ENCODE results near the gene SMIM13.

Gene SMIM13

DNA sequence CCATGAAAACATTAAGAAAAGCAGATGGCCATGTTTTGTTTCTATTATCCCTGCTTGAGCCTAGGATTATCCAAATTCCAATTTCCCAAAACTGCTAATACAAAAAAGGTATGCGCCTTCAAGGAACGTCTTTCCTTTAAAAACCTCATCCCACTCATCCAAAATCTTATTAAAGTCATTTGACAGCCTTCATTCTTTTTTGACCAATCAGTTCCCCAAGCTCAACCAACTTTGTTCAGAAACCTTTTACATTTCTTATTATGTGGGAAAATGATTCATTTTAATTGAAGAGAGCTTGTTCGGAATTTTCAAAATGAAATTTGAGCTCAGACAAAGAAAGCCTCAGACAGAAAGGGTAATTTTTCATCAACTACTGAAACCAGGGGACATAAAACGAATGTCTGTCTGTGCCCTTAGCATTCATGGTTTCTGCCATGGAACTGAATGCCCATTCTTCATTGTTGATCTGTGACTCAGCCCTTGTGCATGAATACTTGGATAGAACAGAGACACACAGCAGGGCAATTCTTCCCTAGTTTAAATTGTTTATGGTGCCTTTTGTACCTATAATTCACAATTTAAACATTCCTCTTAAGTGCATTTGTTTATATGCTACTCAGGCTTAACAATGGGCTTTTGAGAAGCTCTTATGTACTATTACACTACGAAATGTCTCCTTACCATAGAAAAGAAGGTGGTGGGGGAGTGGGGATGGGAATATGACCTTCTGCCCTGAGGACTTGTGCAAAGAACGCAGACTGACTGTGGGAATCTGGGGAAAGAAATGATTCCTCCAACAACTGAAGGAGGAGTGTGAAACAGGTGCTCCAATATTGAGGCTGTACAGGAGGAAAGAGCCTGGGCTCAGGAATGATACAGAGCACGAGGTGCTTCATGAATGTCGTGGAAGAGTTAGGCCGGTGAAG lies 67.7 kb downstream of the SMIM13 start:
- peak; percentile 49 for DNase-seq

DNA sequence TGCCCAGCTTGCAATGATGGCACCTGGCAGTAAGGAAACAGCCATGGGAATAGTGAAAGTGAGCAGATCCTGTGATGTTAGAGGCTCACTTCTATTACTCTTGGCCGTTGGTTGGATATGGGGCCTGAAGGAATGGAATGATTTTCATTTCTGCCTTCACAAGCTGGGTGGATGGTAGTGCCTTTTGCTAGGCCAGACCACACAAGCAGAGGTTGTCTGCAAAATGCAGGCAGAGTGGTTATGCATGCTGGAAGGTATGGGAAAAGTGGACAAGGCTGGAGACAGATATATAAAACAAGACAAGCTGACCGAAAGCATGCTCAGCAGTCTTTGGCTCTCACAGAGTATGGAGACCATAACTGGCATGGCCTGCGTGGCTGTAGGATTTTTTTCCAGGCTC lies 68.6 kb downstream of the SMIM13 start:
- DNase-seq = no peak

DNA sequence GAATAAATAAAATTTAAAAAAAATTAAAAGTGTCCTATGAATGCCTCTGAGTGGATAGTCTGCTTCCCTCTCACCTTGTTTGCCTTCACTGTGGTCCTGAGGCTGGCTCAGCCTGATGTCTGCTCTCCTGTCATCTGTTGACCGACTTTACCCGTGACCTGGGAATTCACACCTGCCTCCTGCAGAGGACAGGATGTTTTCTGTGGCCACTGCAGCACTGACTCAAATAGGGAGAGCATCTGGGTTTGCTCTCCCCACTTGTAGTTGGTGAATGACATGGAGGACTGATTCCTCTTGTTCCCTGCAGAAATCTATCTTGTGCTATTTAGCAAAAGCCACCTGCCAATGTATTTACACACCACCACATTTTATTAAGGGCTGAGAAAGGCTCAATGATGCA lies 70.3 kb downstream of the SMIM13 start:
- no peak for DNase-seq

DNA sequence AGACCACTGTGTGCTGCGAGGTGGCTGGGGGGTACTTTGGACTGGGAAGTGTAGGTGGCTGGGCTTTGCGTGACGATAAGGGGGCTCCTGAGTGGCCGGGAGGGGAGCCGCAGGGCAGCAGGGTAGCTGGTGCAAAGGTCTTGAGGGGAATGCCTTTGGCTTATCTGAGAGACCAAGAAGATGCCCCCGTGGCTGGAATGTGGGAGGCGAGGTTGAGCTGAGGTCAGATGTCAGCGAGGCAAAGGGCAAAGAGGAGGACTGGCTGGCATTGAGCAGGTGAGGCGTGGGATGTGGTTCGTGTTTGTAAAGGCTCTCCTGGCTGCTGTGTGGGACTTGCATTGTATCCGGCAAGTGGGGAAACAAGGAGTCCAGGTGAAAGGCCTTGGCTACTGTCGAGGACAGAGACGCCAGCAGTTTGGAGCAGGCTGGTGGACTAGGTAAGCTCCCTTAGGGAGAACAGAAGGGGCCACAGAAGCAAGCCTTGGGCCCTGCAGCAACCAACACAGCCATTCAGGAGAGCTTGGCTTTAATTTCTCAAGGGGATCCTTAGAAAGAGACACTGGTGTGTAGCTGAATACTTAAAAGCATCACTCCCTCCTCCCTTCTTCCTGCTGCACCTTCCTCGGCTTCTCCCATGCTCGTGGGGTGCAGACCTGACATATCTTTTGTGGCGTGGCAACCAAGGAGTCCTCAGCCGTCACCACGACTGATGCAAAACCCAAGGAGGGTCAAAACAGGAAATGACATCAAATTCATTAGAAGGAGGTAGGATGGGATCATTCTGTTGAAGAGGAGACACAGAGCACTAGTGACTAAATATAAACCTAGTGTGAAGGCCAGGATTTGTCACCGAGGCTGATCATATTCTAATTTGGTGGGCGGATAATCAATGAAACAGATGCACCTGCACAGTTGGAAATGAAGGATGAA lies 71.3 kb downstream of the SMIM13 start:
- DNase-seq = no peak

DNA sequence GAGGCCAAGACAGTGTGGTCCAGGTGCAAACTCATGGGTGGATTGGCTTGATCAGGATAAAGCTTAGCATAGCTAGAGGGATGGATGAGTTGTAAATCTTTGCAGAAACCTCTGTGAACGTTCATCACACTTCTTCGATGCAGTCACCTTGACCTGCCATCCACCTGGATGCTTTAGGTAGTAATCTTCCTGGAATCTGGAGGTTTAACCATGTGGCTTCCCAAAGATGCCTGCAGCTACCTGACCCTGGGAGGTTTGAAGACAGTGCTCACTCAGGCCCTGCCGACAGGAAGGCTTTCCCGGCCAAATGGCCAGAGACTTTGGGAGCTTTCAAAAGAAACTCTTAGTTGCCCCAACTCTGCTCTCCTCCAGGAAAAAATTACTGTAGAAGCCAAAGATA lies 73.3 kb downstream of the SMIM13 start:
- DNase-seq = no peak

DNA sequence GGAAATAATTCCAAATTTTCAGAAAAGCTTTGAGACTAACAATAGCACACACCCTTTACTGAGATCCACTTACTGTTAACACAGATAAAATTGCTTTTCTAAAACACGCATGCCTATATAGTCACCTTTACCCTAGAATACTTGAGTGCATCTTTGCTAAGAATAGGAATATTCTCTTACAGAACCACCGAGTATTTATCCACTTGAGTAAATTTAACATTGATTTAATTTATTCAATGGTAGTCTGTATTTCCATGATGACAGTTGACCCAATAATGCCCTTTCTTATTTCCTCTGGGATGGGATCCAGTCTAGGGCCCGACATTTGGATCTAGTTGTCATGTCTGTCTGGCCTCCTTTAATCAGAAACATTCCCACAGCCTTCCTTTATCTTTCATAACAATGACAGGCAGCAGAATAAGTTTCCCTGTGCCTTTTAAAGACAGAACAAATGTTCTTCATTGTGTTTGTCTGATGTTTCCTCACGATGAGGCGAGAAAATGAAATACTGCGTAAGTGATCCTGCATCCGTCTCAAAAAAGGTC lies 74.5 kb downstream of the SMIM13 start:
- no peak for DNase-seq

DNA sequence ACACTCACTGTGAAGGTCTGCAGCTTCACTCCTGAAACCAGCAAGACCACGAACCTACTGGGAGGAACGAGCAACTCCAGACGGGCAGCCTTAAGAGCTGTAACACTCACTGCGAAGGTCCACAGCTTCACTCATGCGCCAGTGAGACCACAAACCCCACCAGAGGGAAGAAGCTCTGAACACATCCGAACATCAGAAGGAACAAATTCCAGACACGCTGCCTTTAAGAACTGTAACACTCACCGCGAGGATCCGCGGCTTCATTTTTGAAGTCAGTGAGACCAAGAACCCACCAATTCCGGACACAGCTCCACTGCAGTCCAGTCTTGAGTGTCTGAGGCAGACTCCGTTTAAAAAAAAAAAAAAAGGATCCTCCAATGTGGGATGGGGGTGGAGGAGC lies 78.3 kb downstream of the SMIM13 start:
- no peak for DNase-seq

DNA sequence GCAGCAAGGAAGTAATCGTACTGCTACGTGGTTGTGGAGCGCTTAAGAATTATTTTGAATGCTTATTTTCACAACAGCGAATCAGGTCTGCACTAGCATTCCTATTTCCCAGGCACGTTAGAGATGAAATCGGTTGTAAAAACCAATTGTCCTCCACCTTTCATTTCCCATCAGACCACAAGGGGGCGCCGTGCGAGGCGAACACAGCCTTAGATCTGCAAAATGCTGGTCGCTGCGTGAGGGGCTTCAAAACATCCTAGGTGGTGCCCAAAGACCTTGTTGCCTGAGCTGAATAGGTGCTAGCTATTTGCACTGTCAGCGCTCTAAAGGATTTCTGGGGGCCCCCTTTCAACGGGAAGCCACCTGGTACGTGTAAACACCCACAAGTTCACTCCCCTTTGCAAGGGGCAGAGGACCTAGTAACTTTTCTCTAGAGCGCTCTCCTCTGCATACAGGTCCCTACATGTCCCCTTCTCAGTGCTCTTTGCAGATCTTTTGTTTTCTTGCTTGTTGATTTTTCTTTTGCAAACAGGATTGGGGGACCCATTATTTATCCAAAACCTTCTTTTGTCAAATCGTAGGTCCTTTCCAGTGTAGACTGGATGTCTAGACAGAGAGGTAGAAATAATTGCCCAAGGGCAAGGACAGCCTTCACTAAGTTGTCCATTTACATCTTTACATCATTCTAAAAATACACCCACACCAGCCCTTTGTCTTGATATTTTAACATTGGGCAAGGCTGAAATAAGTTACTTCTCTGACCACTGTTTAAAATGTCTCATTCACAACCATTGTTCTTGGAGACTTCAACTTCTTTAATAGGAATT lies 79.1 kb downstream of the SMIM13 start:
- DNase-seq = peak; percentile 55

DNA sequence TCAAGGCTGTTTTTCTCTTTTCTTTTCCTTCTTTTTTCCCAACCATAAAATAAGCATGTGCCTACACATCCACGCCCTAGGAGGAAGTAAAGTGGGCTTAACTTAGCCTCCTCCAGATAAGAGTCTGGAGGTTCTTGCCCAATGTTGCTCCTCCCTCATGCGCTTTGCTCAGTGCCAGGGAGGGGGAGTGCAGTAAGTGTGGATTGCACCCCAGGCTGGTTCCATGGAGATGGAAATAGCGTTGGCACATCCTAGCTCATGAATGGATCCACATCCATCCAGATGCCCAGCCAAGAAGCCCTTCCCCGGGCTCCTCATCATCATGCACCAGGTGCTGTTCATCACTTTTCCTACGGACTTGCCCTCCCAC lies 80.6 kb downstream of the SMIM13 start:
- no peak for DNase-seq

DNA sequence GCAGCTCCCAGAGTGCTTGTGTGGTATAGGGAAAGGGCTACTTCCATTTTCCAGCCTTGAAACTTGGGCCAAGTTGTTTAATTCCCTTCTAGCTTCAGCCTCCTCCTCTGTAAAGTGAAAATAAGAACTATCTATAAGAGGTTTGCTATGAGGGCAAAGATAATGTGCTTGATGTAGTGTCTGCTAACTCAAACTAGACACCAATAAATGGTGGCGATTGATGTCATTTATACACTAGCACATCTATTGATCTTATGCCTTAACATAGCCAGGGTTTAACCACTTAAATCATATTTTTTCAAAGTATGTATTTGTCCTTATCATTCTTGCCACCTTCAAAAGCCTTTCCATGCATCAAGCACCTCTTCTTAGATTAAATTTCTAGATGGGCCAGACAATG lies 83.6 kb downstream of the SMIM13 start:
- DNase-seq = no peak

DNA sequence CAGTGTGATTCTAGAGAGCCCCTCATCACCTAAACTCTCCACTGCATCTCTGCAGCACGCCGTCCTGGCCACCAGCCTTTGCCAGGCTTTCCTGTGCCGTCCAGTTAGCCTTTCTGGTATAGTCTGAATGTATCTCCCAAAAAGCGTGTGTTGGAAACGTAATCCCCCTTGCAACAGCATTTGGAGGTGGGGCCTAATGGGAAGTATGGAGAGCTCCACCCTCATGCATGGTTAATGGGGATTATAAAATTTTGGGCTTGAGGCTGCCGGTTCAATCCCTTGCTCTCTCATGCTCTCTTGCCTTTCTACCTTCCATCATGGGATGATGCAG lies 85.4 kb downstream of the SMIM13 start:
- no peak for DNase-seq

DNA sequence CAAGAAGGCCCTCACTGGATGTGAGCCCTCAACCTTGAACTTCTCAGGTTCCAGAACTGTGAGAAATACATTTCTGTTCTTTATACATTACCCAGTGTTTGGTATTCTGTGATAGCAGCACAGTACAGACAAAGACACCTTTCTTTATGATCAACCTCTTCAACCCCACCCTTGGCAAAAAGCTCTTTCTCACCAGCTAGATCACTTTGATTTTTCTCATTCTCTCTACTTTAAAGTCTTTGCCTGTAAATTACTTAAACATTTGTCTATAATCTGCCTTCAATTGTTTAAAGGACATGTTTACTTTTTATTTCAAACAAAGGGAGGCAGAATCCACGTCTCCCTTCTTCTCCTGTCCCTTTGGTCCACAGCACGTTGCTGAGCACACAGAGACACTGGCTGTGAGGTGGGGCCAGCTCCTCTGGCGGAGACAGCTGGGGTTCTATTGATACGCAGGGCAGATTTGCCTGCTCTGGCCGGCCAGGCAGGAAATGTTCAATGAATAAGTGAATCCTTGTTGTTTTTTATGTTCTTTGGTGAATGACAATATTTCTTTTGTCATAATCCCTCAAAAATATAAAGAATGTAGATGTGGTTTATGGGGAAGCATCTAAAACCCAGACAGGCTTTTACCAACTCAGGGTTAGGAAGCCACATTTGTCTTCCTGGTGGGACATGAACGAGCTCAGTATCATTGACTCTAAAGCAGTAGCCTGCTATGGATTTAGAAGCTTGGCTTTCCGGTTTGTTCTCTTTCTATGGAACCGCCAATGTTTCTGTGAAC lies 86.0 kb downstream of the SMIM13 start:
- DNase-seq = peak; percentile 67

DNA sequence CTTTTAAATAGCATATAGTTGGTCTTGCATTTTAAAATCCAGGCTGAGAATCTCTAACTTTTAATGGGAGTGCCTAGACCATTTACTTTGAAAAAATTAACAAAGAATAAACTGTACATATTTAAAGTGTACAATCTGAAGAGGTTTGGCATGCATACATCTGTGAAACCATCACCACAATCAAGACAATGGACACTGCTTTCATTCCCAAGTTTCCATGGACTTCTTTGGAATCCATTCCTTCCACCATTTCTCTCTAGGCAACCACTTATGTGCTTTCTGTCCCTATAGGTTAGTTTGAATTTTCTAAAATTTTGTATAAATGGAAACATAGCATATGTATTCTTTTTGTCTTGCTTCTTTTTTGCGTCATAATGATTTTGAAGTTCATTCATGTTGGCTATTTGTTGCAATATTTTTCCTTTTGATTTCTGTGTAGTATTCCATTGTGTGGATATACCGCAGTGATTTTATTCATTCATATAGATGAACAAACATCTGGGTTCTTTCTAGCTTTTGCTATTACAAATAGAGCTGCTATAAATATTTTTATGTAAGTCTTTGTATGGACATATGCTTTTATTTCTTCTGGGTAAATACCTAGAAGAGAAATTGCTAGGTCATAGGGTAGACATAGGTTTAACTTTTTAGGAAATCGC lies 88.0 kb downstream of the SMIM13 start:
- no peak for DNase-seq

DNA sequence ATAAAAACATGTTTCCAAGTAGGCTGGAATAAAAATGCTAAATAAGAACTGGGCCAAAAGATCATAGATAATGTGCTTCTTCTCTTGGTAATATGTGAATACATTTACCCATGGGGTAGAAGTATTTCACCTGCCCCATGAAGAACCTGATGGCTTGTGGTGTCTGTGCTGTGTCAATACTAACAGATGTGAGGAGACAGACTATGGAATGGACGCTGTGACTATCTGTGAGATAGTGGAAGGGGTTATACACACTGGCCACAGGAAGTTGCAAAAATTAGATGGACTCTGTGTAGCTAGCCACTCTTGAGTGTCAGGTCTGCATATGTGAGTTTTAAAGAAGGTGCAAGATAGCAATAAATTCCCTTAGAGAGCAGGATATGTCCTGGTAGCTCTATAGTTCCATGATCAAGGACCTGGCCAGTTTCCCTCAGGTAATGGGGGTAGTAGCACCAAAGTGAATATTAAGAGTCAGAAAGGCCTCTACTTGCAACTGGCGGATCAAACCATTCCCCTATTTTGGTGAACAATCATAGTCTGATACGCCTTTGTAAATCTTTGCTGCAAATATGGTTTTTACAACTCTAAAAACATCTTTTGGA lies 90.2 kb downstream of the SMIM13 start:
- no peak for DNase-seq

DNA sequence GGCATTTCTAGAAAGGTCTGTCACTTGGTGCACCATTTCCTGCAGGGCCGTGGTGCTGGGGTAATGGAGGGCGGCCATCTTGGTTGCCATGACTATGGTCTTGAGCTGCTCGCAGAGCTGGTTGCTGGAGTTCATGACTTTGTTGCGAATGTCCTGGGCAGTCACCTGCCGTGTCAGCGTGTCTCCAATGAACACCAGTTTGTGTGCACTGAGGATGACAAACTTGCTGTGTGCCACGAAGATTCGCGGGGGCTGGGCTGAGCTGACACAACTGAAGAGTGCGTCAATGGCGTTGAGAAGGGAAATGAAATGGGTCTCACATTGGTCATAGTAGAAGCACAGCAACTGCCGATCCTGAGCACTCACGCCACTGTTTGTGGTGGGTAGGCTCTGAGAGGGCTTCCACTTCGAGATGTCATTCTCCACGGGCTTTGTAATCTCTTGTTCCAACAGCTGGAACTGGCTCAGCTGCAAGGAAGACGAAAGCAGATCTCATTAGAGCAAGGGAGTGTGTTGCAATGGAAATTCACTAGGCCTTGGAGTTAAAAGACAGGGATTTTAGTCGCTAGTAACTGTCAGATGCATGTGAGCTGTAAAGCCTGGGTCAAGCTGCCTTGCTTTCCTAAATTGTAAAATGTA lies 91.7 kb downstream of the SMIM13 start:
- DNase-seq = no peak

DNA sequence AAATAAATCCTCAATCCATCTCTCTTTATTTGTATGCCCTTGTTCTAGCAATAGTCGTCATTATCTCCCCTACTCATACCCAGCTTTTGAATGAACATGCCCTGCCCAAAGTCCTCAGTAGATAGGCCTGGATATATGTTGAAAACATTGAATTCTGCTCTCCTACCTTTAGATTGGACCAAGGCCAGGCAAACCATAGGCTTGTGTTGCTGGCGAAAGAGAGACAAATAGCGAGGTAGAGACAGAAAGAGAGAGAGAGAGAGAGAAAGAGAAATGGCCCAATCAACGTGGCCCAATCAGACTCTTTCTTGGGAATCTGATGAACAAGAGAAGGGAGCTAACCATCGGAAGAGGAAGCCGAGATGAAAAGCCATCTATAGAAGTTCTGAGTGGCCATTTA lies 93.7 kb downstream of the SMIM13 start:
- DNase-seq = no peak

All from fibroblast of skin of scalp (primary cell).